Cardiac septum (tissue), 1 donor: Measurements from ENCODE around the gene ELFN2. TPM values are rescaled to one million over a fixed set of nuclear protein-coding genes. Genes with fewer than 3 reads are reported as not detected.
"Not testable (repeated sequence)": the region's sequence is repeated elsewhere in the genome, so short reads cannot be mapped to it uniquely, and the experiment has no call there.

ENCODE experiments used
- DNase-seq: peaks from one replicate; pipeline ENCODE4 v3.0.0-alpha.2; 2020; ENCODE audit warnings: low spot score
- intact Hi-C: fragments of 100-400 bp; cut with DNase I; formaldehyde crosslinking; loops from one replicate; pipeline ENCODE4 v1.14.0; 2022
- total RNA-seq: library from RNA; stranded (reverse); fragmentation: NEBNext Ultra II Directional; extraction: Animal tissue kit (Norgen Biotek cat#: 25700); gene quantifications from one replicate; pipeline ENCODE4 v1.2.1, GENCODE V29; 2021
- donor health status: DM: no; HTN: no; CAD: no.

The ELFN2 gene
- total RNA-seq, 1 donor from 2014 or later = 0.03 TPM

- intact Hi-C loops = no loop called here
- DNase-seq = no peak
Measured at GRCh38 chr22:37331856-37332536, 95.3 kb downstream of the ELFN2 start.

DNA sequence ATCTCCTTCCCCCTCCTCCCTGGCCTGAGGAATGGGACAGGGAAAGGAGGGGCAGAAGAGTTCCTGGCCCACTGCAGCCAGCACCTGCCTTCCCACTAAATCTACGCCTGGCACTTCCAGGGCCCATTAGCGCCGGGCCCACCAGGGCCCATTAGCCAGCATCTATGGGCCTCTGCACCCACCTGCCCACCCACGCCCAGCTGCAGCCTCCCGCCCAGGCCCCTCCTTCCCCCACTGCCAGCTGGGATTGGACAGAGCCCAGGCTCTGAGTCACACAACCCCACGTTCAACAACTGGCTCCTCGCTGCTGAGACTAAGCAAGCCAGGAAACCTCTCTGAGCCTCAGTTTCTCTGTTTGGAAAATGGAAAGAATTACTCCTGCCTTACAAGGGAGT, 96.2 kb downstream of the ELFN2 start:
- no peak for DNase-seq
- intact Hi-C loops = no loop called here

DNA sequence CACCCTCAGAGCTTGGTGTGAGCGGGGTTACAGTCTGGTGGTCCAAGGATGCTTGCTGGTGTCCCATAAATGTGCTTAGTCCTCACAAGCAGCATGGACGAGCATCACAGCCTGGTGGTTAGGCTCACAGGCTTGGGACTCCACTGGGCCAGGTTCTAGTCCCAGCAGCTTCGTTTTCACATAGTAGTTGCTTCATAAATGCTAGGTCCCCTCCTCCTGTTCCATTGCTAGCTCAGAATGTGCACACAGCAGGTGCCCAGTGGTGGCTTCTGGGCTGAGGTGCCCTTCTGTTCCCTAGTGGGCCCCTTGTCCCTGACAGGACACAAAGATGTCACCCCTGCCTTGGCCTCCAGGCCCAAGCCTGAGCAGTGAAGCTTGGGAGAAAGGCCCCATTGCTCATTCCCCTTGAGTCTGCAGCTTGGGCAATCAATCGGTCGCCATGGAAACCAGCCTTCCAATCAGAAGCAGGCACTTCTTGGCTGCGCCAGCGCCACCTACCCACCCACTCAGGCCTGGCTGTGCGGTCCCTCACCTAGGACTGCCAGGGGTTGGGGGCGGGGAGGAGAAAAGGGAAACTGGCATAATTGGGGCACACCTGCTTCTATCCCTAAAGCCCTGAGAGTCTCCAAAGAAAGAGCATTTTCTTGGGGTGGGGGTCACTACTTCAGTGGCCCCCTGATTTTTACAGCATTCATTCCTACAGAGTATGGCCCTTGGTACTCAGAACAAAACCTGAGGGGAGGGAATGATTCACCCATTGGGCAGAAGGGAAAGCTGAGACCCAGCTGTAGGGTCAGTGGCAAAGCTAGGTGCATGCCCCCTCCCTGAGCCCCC, 96.9 kb downstream of the ELFN2 start:
- intact Hi-C loops = no loop called here
- DNase-seq = no peak

DNA sequence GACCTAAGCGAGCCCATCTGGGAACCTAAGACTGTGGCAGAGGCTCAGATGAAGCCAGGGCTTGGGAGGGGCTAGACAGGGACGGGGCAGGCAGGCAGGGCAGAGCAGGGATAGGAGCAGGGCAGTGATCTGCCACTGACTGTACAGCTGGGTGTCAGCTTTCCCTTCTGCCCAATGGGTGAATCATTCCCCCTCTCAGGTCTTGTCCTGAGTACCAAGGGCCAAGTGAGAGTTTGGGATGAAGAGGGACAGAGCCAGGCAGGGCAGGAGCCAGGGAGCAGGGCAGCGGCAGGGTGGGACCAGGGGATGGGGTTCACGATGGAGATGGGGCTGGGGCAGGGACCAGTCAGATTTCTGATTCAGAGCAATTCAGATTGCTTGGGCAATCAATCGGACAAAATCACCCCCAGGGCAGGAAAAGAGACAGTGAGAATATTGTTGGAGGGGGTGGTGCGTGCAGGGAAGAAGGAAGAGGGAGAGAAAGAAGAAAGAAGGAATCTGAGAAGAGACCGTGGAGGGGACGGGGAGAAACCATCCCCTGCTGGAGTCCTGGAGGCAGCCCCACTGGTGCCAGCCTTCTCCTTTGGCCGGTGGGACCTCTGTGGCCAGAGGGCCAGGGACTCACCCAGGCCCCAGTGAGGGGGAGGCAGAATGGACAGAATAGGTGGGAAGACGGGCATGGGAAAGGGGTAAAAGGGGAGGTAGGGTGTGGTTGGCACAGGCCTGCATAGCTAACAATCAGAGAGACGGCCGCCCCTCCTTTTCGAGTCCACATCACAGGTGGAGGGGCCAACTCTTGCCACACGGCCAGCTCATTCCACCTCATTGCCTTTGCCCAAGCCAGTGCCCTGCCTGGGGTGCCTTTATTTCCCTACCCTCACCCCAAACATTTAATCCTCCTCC, 97.8 kb downstream of the ELFN2 start:
- DNase-seq = no peak
- intact Hi-C loops = loop anchor here (10.0 kb wide), 1 partner anchor 255 kb away; the partner anchor contains the start of gene LGALS2

- intact Hi-C loops = loop anchor here (10.0 kb wide), 1 partner anchor 256 kb away; the partner anchor contains the start of gene LGALS2
- not testable (repeated sequence) for DNase-seq
Measured at GRCh38 chr22:37328538-37329237, 98.6 kb downstream of the ELFN2 start.

DNA sequence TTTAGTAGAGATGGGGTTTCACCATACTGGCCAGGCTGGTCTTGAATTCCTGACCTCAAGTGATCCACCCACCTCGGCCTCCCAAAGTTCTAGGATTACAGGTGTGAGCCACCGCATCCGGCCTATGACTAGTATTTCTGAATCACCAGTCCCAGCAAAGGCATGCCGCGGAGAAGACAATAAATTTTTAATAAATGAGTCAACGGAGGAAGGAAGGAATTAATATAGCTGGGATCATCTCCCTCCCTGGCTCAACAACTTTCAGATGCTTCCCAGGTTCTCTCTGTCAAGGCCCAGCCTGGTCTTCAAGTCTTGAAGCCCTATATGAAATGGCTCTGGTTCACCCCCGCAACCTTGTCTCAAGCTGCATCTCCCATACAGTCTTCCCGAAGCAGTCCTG, 99.3 kb downstream of the ELFN2 start:
- intact Hi-C loops = loop anchor here (10.0 kb wide), 1 partner anchor 257 kb away; the partner anchor contains the start of gene LGALS2
- no peak for DNase-seq

DNA sequence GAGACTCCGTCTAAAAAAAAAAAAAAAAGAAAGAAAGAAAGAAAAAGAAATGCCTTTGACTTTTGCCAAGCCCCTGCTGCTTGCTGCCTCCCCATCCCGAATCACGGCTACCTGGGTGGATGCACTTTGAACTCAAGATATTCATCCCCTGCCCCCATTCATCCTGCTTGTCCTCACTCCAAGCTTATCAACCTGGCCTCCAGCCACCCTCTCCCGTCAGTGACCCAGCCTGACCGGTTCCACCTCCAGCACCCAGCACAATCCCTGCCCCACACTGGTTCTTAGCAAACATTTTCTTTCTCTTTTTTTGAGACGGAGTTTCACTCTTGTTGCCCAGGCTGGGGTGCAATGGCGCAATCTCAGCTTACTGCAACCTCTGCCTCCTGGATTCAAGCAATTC, 100.6 kb downstream of the ELFN2 start:
- intact Hi-C loops = loop anchor here (10.0 kb wide), 1 partner anchor 258 kb away; the partner anchor contains the start of gene LGALS2
- no peak for DNase-seq

DNA sequence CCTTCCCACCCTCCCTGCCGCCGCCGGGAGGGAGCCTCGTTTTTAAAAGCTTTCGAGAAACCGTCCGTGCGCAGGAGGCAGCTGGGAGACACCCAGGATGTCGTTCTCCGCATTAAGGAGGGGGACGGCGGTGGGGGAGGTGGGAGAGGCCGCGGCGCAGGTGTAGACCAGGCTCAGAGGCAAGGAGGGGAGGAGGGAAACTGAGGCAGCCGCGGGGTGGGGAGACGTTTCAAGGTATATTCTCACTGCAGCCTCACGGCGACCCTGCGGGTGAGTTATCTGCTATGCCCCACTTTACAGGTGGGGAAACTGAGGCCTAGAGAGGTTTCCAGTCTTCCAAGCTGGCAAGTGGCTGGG, 102.3 kb downstream of the ELFN2 start:
- DNase-seq = no peak
- intact Hi-C loops = loop anchor here (10.0 kb wide), 1 partner anchor 260 kb away; the partner anchor contains the start of gene LGALS2

DNA sequence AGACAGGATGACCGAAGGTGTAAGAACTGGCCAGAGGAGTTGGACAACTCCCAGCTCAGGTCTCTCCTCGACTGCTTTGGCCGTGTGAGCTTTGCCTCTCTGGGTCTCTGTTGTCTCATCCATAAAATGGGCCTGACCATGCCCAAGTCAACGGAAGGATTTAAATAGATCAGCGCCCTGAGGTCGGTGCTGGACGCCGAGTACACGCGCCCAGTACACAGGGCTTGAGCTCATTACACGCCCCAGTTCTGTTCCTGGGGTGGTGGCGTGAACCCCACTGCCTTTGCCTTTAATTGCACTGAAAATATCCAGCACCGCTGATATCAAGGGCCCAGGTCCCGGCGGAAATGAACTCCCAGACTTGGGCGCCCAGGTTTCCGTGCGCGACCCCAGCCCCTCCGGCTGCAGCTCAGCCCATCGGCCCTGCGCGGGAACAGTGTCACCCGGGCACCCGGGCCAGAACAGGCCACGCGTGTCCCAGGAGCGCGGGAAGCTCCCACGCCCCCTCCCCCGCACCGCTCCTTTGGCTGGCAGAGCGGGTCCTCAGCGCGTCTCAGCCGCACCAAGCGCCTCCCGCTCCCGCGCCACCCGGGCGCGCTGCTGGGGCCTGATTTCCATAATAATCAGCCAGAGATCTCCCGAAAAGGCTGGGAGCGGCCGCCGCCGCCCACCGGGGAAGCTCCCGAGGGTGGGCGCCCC, 102.8 kb downstream of the ELFN2 start:
- DNase-seq = no peak
- intact Hi-C loops = loop anchor here (10.0 kb wide), 1 partner anchor 260 kb away; the partner anchor contains the start of gene LGALS2

DNA sequence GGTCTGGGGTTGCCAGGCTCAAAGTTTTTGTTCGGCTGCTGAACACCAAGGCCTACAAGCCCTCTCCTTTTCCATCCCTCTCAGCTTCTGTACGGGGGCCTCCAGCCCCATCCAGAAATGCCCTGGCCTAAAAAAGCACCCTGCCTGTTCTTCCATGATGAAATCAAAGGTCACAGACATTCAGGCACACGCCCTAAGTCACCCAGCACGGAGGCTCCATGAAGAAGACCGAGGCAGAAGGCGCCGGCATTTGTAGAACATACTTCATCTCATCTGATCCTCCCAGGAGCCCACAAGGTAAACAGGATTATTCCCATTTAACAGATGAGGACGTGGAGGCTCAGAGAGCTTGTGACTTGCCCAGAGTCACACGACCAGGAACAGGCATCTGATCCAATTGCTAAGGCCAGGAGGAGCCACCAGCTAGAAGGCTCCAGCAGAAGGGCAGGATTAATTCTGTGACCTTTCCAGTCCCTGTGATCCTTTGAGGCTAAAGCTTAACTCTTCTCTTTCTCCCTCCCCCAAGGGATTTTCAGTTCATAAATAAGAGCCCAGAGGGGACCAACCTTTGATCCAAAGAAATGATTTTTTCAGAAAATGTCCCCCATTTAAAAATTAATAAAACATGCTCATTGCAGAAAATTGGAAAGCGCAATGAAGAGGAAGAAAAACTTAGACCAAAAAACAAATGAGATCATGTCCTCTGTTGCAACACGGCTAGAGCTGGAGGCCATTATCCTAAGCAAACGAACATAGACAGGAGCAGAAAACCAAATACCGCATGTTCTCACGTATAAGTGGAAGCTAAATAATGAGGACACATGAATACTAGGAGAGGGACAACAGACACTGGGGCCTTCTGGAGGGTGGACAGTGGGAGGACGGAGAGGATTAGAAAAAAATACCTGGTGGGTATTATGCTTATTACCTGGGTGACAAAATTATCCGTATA, 106.3 kb downstream of the ELFN2 start:
- intact Hi-C loops = loop anchor here (10.0 kb wide), 1 partner anchor 264 kb away; the partner anchor contains the start of gene LGALS2
- DNase-seq = no peak

- intact Hi-C loops = no loop called here
- DNase-seq = no peak
Measured at GRCh38 chr22:37319469-37319868, 107.8 kb downstream of the ELFN2 start.

DNA sequence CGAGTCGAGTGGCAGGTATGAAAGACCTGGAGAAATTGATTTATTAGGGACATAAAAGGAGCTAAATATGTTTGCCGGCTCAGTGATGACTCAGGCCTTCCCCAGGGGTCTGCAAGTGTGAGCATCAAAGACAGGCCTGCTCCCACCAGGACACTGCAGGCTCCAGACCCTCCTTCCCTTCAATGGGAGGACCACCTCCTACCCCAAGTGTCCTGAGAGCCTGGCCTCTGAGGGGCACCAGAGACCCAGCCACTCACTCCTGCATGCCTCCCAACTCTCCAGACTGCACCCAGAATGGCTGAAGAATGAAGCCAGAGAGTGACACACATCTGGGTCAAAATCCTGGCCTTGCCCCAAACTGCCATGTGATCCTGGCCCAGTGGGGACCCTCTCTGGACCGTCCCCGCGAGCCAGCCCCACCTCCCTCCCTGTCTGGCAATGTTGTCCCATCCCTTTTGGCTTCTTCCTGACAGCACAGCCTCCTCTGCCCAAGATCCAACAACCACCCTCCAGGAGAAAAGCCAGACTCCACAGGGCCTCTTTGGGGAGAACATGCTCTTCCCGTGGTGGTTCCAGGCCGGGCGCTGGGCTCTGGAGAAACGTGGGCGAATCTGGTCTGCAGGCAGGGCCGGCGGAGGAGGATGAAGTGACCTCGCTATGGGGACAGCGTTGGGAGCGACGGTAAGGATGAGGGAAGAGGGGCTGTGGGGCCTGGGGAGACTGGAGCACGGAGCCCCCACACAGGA, 108.7 kb downstream of the ELFN2 start:
- intact Hi-C loops = no loop called here
- no peak for DNase-seq

Other genes starting within 250 kb of the ELFN2 start
- 2.8 TPM for gene C1QTNF6, start 239.2 kb downstream of the ELFN2 start, total RNA-seq
- not detected for gene SSTR3, start 215.0 kb downstream of the ELFN2 start, total RNA-seq
- 5.1 TPM for gene RAC2, start 183.2 kb downstream of the ELFN2 start, total RNA-seq
- 8.0 TPM for gene CYTH4, start 145.0 kb downstream of the ELFN2 start, total RNA-seq
- 5.3 TPM for gene MFNG, start 58.9 kb upstream of the ELFN2 start, total RNA-seq
- gene CARD10, start 91.9 kb upstream of the ELFN2 start, total RNA-seq = 6.0 TPM
- 18.8 TPM for gene CDC42EP1, start 133.0 kb upstream of the ELFN2 start, total RNA-seq
- not detected for gene LGALS2, start 152.6 kb upstream of the ELFN2 start, total RNA-seq
- 32.5 TPM for gene GGA1, start 181.4 kb upstream of the ELFN2 start, total RNA-seq
- 2.3 TPM for gene SH3BP1, start 212.2 kb upstream of the ELFN2 start, total RNA-seq
- 24.1 TPM for gene PDXP, start 231.2 kb upstream of the ELFN2 start, total RNA-seq
- 1,015 TPM for gene LGALS1, start 248.2 kb upstream of the ELFN2 start, total RNA-seq